Caco-2 (cell line): ENCODE data around the gene VPS54. TPM values are rescaled to one million over a fixed set of nuclear protein-coding genes. Genes with fewer than 3 reads are reported as not detected.
A peak's percentile ranks its signal among the peaks of the same experiment; 100 is the strongest.

Source experiments
- BruUV-seq: library from RNA; stranded (reverse); fragments of 400-500 nt; replicated peaks from 2 replicates; lab custom pipeline; 2021; lab: Mats Ljungman, UMichigan
- CTCF ChIA-PET: fragments of 300-600 bp; sonication (Branson Sonifier 250); formaldehyde crosslinking; loops from one replicate; lab custom pipeline; 2022; ENCODE audit warnings: antibody characterized with exemption; lab: Charles Lee
- POLR2A ChIA-PET: fragments of 300-600 bp; sonication (Branson Sonifier 250); formaldehyde crosslinking; loops from one replicate; lab custom pipeline; 2022; ENCODE audit warnings: antibody characterized with exemption; lab: Charles Lee
- DNase-seq, 2 experiments: peaks; one replicate each; pipeline versions ENCODE4 v3.0.0 to v3.0.0-alpha.2; 2020 to 2022
- H3K27me3 ChIP-seq: replicated peaks from 2 replicates; pipeline ENCODE4 v1.6.0; 2011; ENCODE audit warnings: low read length; ENCODE audit not compliant: control insufficient read depth, insufficient read depth
- H3K36me3 ChIP-seq: 2 replicates; pipeline ENCODE4 v1.5.1; 2011; ENCODE audit warnings: low read length; ENCODE audit not compliant: control insufficient read depth, insufficient read depth
- H3K4me1 ChIP-seq: fragments of 250-450 bp; sonication (Bioruptor Pico); 2 replicates; pipeline ENCODE4 v1.5.1; 2020; ENCODE audit warnings: mild to moderate bottlenecking
- H3K4me3 ChIP-seq: 2 replicates; pipeline ENCODE4 v1.5.1; 2011; ENCODE audit warnings: low read depth, mild to moderate bottlenecking, control low read depth, low read length
- H3K9me3 ChIP-seq: fragments of 250-450 bp; sonication (Bioruptor Pico); 2 replicates; pipeline ENCODE4 v1.5.1; 2020; ENCODE audit warnings: mild to moderate bottlenecking, moderate library complexity
- H3K27ac Mint-ChIP-seq: one replicate; pipeline ENCODE4 v1.8.0; 2022; ENCODE audit warnings: mixed read lengths; ENCODE audit not compliant: unreplicated experiment
- H3K27me3 Mint-ChIP-seq: one replicate; pipeline ENCODE4 v1.8.0; 2022; ENCODE audit warnings: mixed read lengths; ENCODE audit not compliant: insufficient read depth, unreplicated experiment
- H3K36me3 Mint-ChIP-seq: one replicate; pipeline ENCODE4 v1.8.0; 2022; ENCODE audit warnings: mild to moderate bottlenecking, mixed read lengths; ENCODE audit not compliant: insufficient read depth, unreplicated experiment
- H3K4me1 Mint-ChIP-seq: one replicate; pipeline ENCODE4 v1.8.0; 2022; ENCODE audit warnings: low read depth, mixed read lengths; ENCODE audit not compliant: unreplicated experiment
- H3K4me3 Mint-ChIP-seq: one replicate; pipeline ENCODE4 v1.8.0; 2022; ENCODE audit warnings: mild to moderate bottlenecking, moderate library complexity, mixed read lengths; ENCODE audit not compliant: unreplicated experiment
- H3K9me3 Mint-ChIP-seq: one replicate; pipeline ENCODE4 v1.8.0; 2022; ENCODE audit warnings: mixed read lengths; ENCODE audit not compliant: unreplicated experiment
- CTCF ChIP-seq, 2 experiments: fragments of 200-600 bp in 1 of 2; IDR thresholded peaks; 1 replicate in 1 of 2; 2 replicates in 1 of 2; pipeline versions ENCODE4 v1.5.1 to v1.8.0; 2011 to 2022; ENCODE audit warnings: antibody characterized with exemption in 1 of 2, control low read depth in 1 of 2, inconsistent platforms in 1 of 2, low read depth in 1 of 2, low read length in 1 of 2, mild to moderate bottlenecking in 1 of 2, moderate library complexity in 1 of 2; ENCODE audit not compliant: insufficient read depth in 1 of 2, severe bottlenecking in 1 of 2, unreplicated experiment in 1 of 2
- intact Hi-C: fragments of 100-400 bp; cut with micrococcal nuclease; formaldehyde crosslinking; loops from one replicate; pipeline ENCODE4 v1.10.0; 2022; ENCODE audit not compliant: unreplicated experiment
- total RNA-seq: library from RNA; stranded (reverse); gene quantifications from 2 replicates; pipeline ENCODE4 v1.2.3, GENCODE V29; 2022

The VPS54 gene
- total RNA-seq, 1 experiment from 2014 or later = 28.5 TPM

- Mint-ChIP-seq H3K9me3 (no peaks in the 10 kb centered on the region), H3K4me1 (peaks cover 31% of the 10 kb centered on the region), H3K27ac (peak overlapping the region; percentile 78), H3K4me3 (peak overlapping the region; percentile 45), H3K36me3 (peaks cover 46% of the 10 kb centered on the region), H3K27me3 (no peaks in the 10 kb centered on the region)
- Histone ChIP-seq H3K4me1 (peaks cover 45% of the 10 kb centered on the region), H3K9me3 (no peaks in the 10 kb centered on the region), H3K36me3 (no peaks in the 10 kb centered on the region), H3K27me3 (no peaks in the 10 kb centered on the region), H3K4me3 (no peak overlapping the region)
- BruUV-seq = no TSS peak
- TF ChIP-seq CTCF (IDR thresholded peaks at IDR 0.05; ENCODE audit: insufficient read depth in 1 of 2, low read depth in 1 of 2, low read length in 1 of 2, severe bottlenecking in 1 of 2, unreplicated experiment in 1 of 2) = no peak
- DNase-seq = no peak
- intact Hi-C loops = no loop called here
- ChIA-PET POLR2A (interaction anchor here (0.6 to 0.7 kb wide), 3 partner anchors 14 to 628 kb away, joined by 3 to 5 read pairs (median 4); no protein-coding TSS in a partner anchor), CTCF (interaction anchor here (0.7 to 1.1 kb wide), 2 partner anchors 11 to 147 kb away, joined by 3 to 4 read pairs; no protein-coding TSS in a partner anchor)
Measured at GRCh38 chr2:63845866-63846265, 173.4 kb downstream of the VPS54 start.

- H3K9me3 Mint-ChIP-seq = no peaks in the 10 kb centered on the region
- H3K4me3 Mint-ChIP-seq = peak overlapping the region; percentile 97
- H3K27ac Mint-ChIP-seq = no peak overlapping the region
- no peaks in the 10 kb centered on the region for H3K9me3 ChIP-seq
- DNase-seq = no peak
- no peaks in the 10 kb centered on the region for H3K27me3 Mint-ChIP-seq
- CTCF ChIA-PET = interaction anchor here (0.6 to 0.8 kb wide), 3 partner anchors 16 to 42 kb away, joined by 3 to 5 read pairs (median 4); no protein-coding TSS in a partner anchor
- H3K4me1 Mint-ChIP-seq = peaks cover 30% of the 10 kb centered on the region
- TF ChIP-seq CTCF (IDR thresholded peaks at IDR 0.05; ENCODE audit: insufficient read depth in 1 of 2, low read depth in 1 of 2, low read length in 1 of 2, severe bottlenecking in 1 of 2, unreplicated experiment in 1 of 2) = no peak
- H3K36me3 ChIP-seq = no peaks in the 10 kb centered on the region
- no peaks in the 10 kb centered on the region for H3K27me3 ChIP-seq
- BruUV-seq = no TSS peak
- POLR2A ChIA-PET = interaction anchor here (1.1 kb wide), 1 partner anchor 17 kb away, joined by 5 read pairs; no protein-coding TSS in a partner anchor
- H3K4me1 ChIP-seq = peaks cover 46% of the 10 kb centered on the region
- H3K4me3 ChIP-seq = no peak overlapping the region
- intact Hi-C loops = loop anchor here (5.0 kb wide), 1 partner anchor 232 kb away; no protein-coding TSS in a partner anchor
- H3K36me3 Mint-ChIP-seq = peaks cover 52% of the 10 kb centered on the region
Measured at GRCh38 chr2:63844616-63845015, 174.6 kb downstream of the VPS54 start.

- H3K36me3 Mint-ChIP-seq = peaks cover 52% of the 10 kb centered on the region
Measured at GRCh38 chr2:63843791-63844190, 175.4 kb downstream of the VPS54 start.

More at GRCh38 chr2:63843791-63844190, 175.4 kb downstream of the VPS54 start:
- DNase-seq = no peak
- Histone ChIP-seq H3K36me3 (no peaks in the 10 kb centered on the region), H3K4me3 (peak overlapping the region; percentile 18), H3K4me1 (peaks cover 40% of the 10 kb centered on the region), H3K27me3 (no peaks in the 10 kb centered on the region), H3K9me3 (no peaks in the 10 kb centered on the region)
- no peaks in the 10 kb centered on the region for H3K27me3 Mint-ChIP-seq
- no peak overlapping the region for H3K27ac Mint-ChIP-seq
- no peaks in the 10 kb centered on the region for H3K9me3 Mint-ChIP-seq
- intact Hi-C loops = loop anchor here (5.0 kb wide), 1 partner anchor 231 kb away; no protein-coding TSS in a partner anchor
- BruUV-seq = no TSS peak
- CTCF ChIA-PET = interaction anchor here (0.8 to 1.2 kb wide), 3 partner anchors 17 to 22 kb away, joined by 3 to 5 read pairs (median 3); no protein-coding TSS in a partner anchor
- H3K4me1 Mint-ChIP-seq = peaks cover 22% of the 10 kb centered on the region
- no peak for TF ChIP-seq CTCF (IDR thresholded peaks at IDR 0.05; ENCODE audit: insufficient read depth in 1 of 2, low read depth in 1 of 2, low read length in 1 of 2, severe bottlenecking in 1 of 2, unreplicated experiment in 1 of 2)
- peak overlapping the region; percentile 97 for H3K4me3 Mint-ChIP-seq
- POLR2A ChIA-PET = interaction anchor here (4.1 kb wide), 1 partner anchor 16 kb away, joined by 99 read pairs; no protein-coding TSS in a partner anchor
